CD14-positive monocyte (primary cell): Measurements from ENCODE around the gene CCDC59. TPM values are rescaled to one million over a fixed set of nuclear protein-coding genes. Genes with fewer than 3 reads are reported as not detected.

Experiments used
- DNase-seq, 3 donors: peaks; one replicate each; pipeline ENCODE4 v3.0.0-alpha.2; 2011 to 2022
- H2AFZ ChIP-seq: 2 replicates; pipeline ENCODE4 v1.6.0; 2012; ENCODE audit warnings: mild to moderate bottlenecking, low read depth, low read length, inconsistent platforms; ENCODE audit not compliant: insufficient read depth, poor library complexity, severe bottlenecking
- H3K27ac ChIP-seq, 2 donors: 1 replicate in 1 of 2; 2 replicates in 1 of 2; pipeline ENCODE4 v1.5.1; 2012 to 2013; ENCODE audit warnings: low read length in 2 of 2, control low read depth in 1 of 2, inconsistent platforms in 1 of 2, low read depth in 1 of 2, mild to moderate bottlenecking in 1 of 2
- H3K27me3 ChIP-seq, 2 donors: one replicate each; pipeline versions ENCODE4 v1.6.0 to v1.6.1; 2011 to 2013; ENCODE audit warnings: low read length in 2 of 2; ENCODE audit not compliant: control insufficient read depth in 2 of 2, insufficient read depth in 2 of 2
- H3K36me3 ChIP-seq, 2 donors: replicated peaks in 1 of 2; 1 replicate in 1 of 2; 2 replicates in 1 of 2; pipeline versions ENCODE4 v1.5.1 to v1.6.1; 2012 to 2013; ENCODE audit warnings: low read length in 2 of 2, control low read depth in 1 of 2, inconsistent platforms in 1 of 2, mild to moderate bottlenecking in 1 of 2; ENCODE audit not compliant: insufficient read depth in 2 of 2, control insufficient read depth in 1 of 2
- H3K4me1 ChIP-seq, 2 donors: 1 replicate in 1 of 2; 2 replicates in 1 of 2; pipeline versions ENCODE4 v1.5.1 to v1.6.1; 2012 to 2013; ENCODE audit warnings: low read length in 2 of 2, control low read depth in 1 of 2, inconsistent platforms in 1 of 2, mild to moderate bottlenecking in 1 of 2, moderate library complexity in 1 of 2; ENCODE audit not compliant: insufficient read depth in 2 of 2, control insufficient read depth in 1 of 2
- H3K4me2 ChIP-seq: replicated peaks from 2 replicates; pipeline ENCODE3; 2012; ENCODE audit warnings: low read length, moderate library complexity, mild to moderate bottlenecking; ENCODE audit not compliant: poor library complexity, severe bottlenecking; ENCODE audit errors: extremely low read depth
- H3K4me3 ChIP-seq, 3 experiments: fragments of 200-600 bp in 1 of 3; sonication (generic) in 1 of 3; replicated peaks in 1 of 3; 1 replicate in 2 of 3; 2 replicates in 1 of 3; pipeline ENCODE4 v1.5.1; 2011 to 2013; ENCODE audit warnings: low read length in 3 of 3, mild to moderate bottlenecking in 3 of 3, control low read depth in 2 of 3, low read depth in 2 of 3, inconsistent platforms in 1 of 3, moderate library complexity in 1 of 3
- H3K79me2 ChIP-seq: 2 replicates; pipeline ENCODE4 v1.6.0; 2012; ENCODE audit warnings: mild to moderate bottlenecking, control low read depth, inconsistent platforms, low read length, moderate library complexity; ENCODE audit not compliant: insufficient read depth
- H3K9ac ChIP-seq: 2 replicates; pipeline ENCODE4 v1.6.0; 2017; ENCODE audit warnings: low read length, mild to moderate bottlenecking; ENCODE audit not compliant: insufficient read depth, poor library complexity, severe bottlenecking
- H3K9me3 ChIP-seq, 2 donors: replicated peaks in 1 of 2; 1 replicate in 1 of 2; 2 replicates in 1 of 2; pipeline versions ENCODE4 v1.5.1 to v1.6.1; 2012 to 2013; ENCODE audit warnings: low read length in 2 of 2, control low read depth in 1 of 2; ENCODE audit not compliant: control insufficient read depth in 1 of 2, insufficient read depth in 1 of 2
- H4K20me1 ChIP-seq: 2 replicates; pipeline ENCODE4 v1.6.0; 2012; ENCODE audit warnings: mild to moderate bottlenecking, low read length, control low read depth, moderate library complexity; ENCODE audit not compliant: insufficient read depth
- H3K27ac Mint-ChIP-seq, 7 donors: one replicate each; pipeline ENCODE4 v1.8.0; 2020; ENCODE audit warnings: mild to moderate bottlenecking in 7 of 7, mixed read lengths in 7 of 7, moderate library complexity in 6 of 7, inconsistent platforms in 2 of 7
- H3K27me3 Mint-ChIP-seq, 3 donors: one replicate each; pipeline ENCODE4 v1.8.0; 2021 to 2022; ENCODE audit warnings: low read depth in 3 of 3, mild to moderate bottlenecking in 3 of 3, mixed read lengths in 3 of 3, moderate library complexity in 3 of 3, inconsistent platforms in 1 of 3
- H3K36me3 Mint-ChIP-seq, 2 donors: one replicate each; pipeline ENCODE4 v1.8.0; 2020; ENCODE audit warnings: mixed read lengths in 2 of 2, inconsistent platforms in 1 of 2, mild to moderate bottlenecking in 1 of 2
- H3K4me1 Mint-ChIP-seq: one replicate; pipeline ENCODE4 v1.8.0; 2020; ENCODE audit warnings: mild to moderate bottlenecking, mixed read lengths
- H3K4me3 Mint-ChIP-seq, 2 donors: one replicate each; pipeline ENCODE4 v1.8.0; 2020; ENCODE audit warnings: mild to moderate bottlenecking in 2 of 2, mixed read lengths in 2 of 2, moderate library complexity in 1 of 2
- H3K9me3 Mint-ChIP-seq, 7 donors: one replicate each; pipeline ENCODE4 v1.8.0; 2020 to 2022; ENCODE audit warnings: mixed read lengths in 7 of 7, mild to moderate bottlenecking in 6 of 7, moderate library complexity in 6 of 7, inconsistent platforms in 2 of 7
- CTCF ChIP-seq: fragments of 200-600 bp; IDR thresholded peaks from one replicate; pipeline ENCODE4 v1.8.0; 2022; ENCODE audit warnings: antibody characterized with exemption, mild to moderate bottlenecking
- WGBS: methylation state at CpG from one replicate; pipeline ENCODE4 v1.1.5; 2013; ENCODE audit warnings: missing lambda C conversion rate; ENCODE audit not compliant: insufficient coverage; 5-methylcytosine and 5-hydroxymethylcytosine counted together
- intact Hi-C, 2 donors: fragments of 100-400 bp; cut with micrococcal nuclease; formaldehyde crosslinking; loops; one replicate each; pipeline versions ENCODE4 v1.15.0 to v1.15.1; 2023
- polyA plus RNA-seq, 3 donors: library from polyadenylated mRNA; depleted of rRNA in 1 of 3; unstranded in 2 of 3; stranded (reverse) in 1 of 3; fragments of 300-500 nt in 2 of 3; fragments of >200 nt in 1 of 3; fragmentation: Illumina TruSeq in 2 of 3; gene quantifications; 1 replicate in 2 of 3; 2 replicates in 1 of 3; pipeline ENCODE4 v1.2.3, GENCODE V29; 2012 to 2021

The CCDC59 gene
- polyA plus RNA-seq, 3 donors, result 53.5 to 70.9 (median 55.3) TPM

DNA sequence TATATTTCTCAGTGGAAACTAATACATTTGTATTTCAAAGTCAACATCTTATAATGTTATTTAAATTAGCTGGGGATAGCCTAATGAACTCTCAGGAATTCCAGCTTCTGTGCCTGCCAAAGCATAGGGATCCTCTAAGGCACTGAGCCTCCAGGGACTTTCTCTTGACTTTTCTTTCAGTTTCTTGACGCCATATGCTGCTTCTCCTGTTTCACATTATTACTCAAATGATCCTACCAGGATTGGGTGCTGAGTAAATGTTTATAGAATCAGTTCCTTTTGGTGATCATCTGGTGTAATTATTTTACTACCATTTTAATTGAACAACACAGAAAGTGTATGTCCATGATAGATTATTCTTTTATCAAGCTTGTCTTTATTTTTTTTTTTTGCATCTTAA lies 8.0 kb upstream of the CCDC59 start:
- Histone ChIP-seq H3K79me2 (peaks cover 5% of the 10 kb centered on the region), H2AFZ (no peak overlapping the region), H3K27me3 (no peaks in the 10 kb centered on the region), H4K20me1 (peaks cover 4% of the 10 kb centered on the region), H3K4me1 (no peaks in the 10 kb centered on the region), H3K4me3 (no peak overlapping the region), H3K4me2 (no peak overlapping the region), H3K9me3 (peaks cover 0 to 8% of the 10 kb centered on the region in 2 donors), H3K9ac (no peak overlapping the region), H3K27ac (no peak overlapping the region), H3K36me3 (peaks cover 0 to 10% of the 10 kb centered on the region in 2 donors)
- Mint-ChIP-seq H3K4me3 (no peak overlapping the region), H3K9me3 (peaks cover 5 to 14% (median 13%) of the 10 kb centered on the region in 7 donors), H3K4me1 (no peaks in the 10 kb centered on the region), H3K27ac (no peak overlapping the region), H3K27me3 (peaks cover 0 to 2% (median 0%) of the 10 kb centered on the region in 3 donors), H3K36me3 (peaks cover 10 to 28% of the 10 kb centered on the region in 2 donors)
- no peak for TF ChIP-seq CTCF
- intact Hi-C loops, result no loop called here
- WGBS, result no CpG with 5 or more reads among the region's 1 CpG
- no peak for DNase-seq

- no peak overlapping the region for H3K27ac ChIP-seq
- intact Hi-C loops, result no loop called here
These were observed 5.8 kb upstream of the CCDC59 start for GRCh38 chr12:82363990-82364389.

More at GRCh38 chr12:82363990-82364389, 5.8 kb upstream of the CCDC59 start:
- no peak overlapping the region for H3K27ac Mint-ChIP-seq
- no peak overlapping the region for H3K9ac ChIP-seq
- H3K9me3 Mint-ChIP-seq, result peaks cover 2 to 7% (median 3%) of the 10 kb centered on the region in 7 donors
- H2AFZ ChIP-seq, result no peak overlapping the region
- H3K9me3 ChIP-seq, result peaks cover 0 to 3% of the 10 kb centered on the region in 2 donors
- no peak overlapping the region for H3K4me3 ChIP-seq
- no peak overlapping the region for H3K4me3 Mint-ChIP-seq
- peaks cover 4% of the 10 kb centered on the region for H4K20me1 ChIP-seq
- H3K36me3 Mint-ChIP-seq, result peaks cover 7 to 17% of the 10 kb centered on the region in 2 donors
- peaks cover 7% of the 10 kb centered on the region in 2 donors for H3K4me1 ChIP-seq
- no peaks in the 10 kb centered on the region for H3K27me3 ChIP-seq
- peaks cover 12% of the 10 kb centered on the region for H3K4me1 Mint-ChIP-seq
- WGBS, result 100% methylated on average over 3 of the region's 4 CpGs
- no peak overlapping the region for H3K4me2 ChIP-seq
- H3K36me3 ChIP-seq, result no peaks in the 10 kb centered on the region
- peaks cover 13% of the 10 kb centered on the region for H3K79me2 ChIP-seq
- DNase-seq, result no peak
- peaks cover 0 to 4% (median 0%) of the 10 kb centered on the region in 3 donors for H3K27me3 Mint-ChIP-seq
- no peak for TF ChIP-seq CTCF
